ENCODE results near the gene WWC2. TPM values are rescaled to one million over a fixed set of nuclear protein-coding genes. Genes with fewer than 3 reads are reported as not detected.
"Not testable (repeated sequence)": the region's sequence is repeated elsewhere in the genome, so short reads cannot be mapped to it uniquely, and the experiment has no call there.

Gene WWC2
- total RNA-seq, 2 experiments from 2014 or later: 4.4 to 4.6 TPM

GRCh38 chr4:183121660-183122059 lies 22.6 kb downstream of the WWC2 start:
- DNase-seq, H3K4me1 Mint-ChIP-seq, H3K9me3 Mint-ChIP-seq, H3K36me3 Mint-ChIP-seq, H3K27me3 Mint-ChIP-seq, H3K27ac Mint-ChIP-seq, H3K4me3 Mint-ChIP-seq: not testable (repeated sequence)

DNA sequence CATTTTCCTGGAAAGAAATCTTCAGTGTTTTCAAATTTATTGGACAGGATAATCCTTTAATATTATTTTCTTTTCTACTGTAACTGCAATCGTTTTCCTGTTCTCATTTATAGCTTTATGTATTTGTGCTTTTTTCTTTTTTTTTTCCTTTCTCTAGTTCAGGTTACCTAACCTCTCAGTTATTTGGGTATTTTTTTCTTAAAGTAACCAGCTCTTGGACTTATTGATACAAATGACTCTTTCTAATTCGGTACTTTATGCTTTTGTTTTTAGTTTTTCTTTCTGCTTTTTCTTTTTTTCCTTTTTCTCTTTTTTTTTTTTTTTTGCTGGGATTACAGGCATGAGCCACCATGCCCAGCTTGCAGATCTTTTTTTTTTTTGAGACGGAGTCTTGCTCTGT lies 25.2 kb downstream of the WWC2 start:
- Mint-ChIP-seq H3K4me1 (no peaks in the 10 kb centered on the region), H3K36me3 (no peaks in the 10 kb centered on the region), H3K4me3 (no peak overlapping the region), H3K9me3 (no peaks in the 10 kb centered on the region), H3K27ac (no peak overlapping the region), H3K27me3 (no peaks in the 10 kb centered on the region)
- no peak for DNase-seq

GRCh38 chr4:183124865-183125264 lies 25.8 kb downstream of the WWC2 start:
- Mint-ChIP-seq H3K27ac (no peak overlapping the region), H3K4me3 (no peak overlapping the region), H3K36me3 (no peaks in the 10 kb centered on the region), H3K4me1 (no peaks in the 10 kb centered on the region), H3K9me3 (no peaks in the 10 kb centered on the region), H3K27me3 (no peaks in the 10 kb centered on the region)
- no peak for DNase-seq

DNA sequence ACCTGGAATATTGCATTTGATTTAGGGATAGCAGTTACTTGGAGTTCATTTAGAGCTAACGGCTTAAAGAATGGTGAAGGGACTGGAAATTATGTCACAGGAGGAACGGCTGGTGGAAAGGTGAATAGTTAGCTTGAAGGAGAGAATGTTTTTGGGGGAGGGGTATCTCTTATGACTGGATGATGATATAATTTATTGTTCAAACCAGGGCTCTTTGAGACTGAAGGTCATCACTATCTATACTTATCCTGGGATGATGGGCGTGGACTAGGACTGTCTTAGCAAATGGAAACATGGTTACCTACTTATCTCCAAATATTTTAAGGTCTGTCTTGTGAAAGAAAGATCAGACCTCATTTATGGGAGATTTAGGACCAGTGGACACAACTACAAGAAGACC lies 30.1 kb downstream of the WWC2 start:
- no peaks in the 10 kb centered on the region for H3K27me3 Mint-ChIP-seq
- no peak overlapping the region for H3K27ac Mint-ChIP-seq
- H3K36me3 Mint-ChIP-seq: no peaks in the 10 kb centered on the region
- H3K4me1 Mint-ChIP-seq: no peaks in the 10 kb centered on the region
- H3K4me3 Mint-ChIP-seq: no peak overlapping the region
- no peak for DNase-seq
- H3K9me3 Mint-ChIP-seq: no peaks in the 10 kb centered on the region

- Mint-ChIP-seq H3K27ac (no peak overlapping the region), H3K9me3 (no peaks in the 10 kb centered on the region), H3K36me3 (no peaks in the 10 kb centered on the region), H3K27me3 (no peaks in the 10 kb centered on the region), H3K4me1 (no peaks in the 10 kb centered on the region), H3K4me3 (no peak overlapping the region)
- no peak for DNase-seq
Measured at GRCh38 chr4:183129675-183130074, 30.6 kb downstream of the WWC2 start.

DNA sequence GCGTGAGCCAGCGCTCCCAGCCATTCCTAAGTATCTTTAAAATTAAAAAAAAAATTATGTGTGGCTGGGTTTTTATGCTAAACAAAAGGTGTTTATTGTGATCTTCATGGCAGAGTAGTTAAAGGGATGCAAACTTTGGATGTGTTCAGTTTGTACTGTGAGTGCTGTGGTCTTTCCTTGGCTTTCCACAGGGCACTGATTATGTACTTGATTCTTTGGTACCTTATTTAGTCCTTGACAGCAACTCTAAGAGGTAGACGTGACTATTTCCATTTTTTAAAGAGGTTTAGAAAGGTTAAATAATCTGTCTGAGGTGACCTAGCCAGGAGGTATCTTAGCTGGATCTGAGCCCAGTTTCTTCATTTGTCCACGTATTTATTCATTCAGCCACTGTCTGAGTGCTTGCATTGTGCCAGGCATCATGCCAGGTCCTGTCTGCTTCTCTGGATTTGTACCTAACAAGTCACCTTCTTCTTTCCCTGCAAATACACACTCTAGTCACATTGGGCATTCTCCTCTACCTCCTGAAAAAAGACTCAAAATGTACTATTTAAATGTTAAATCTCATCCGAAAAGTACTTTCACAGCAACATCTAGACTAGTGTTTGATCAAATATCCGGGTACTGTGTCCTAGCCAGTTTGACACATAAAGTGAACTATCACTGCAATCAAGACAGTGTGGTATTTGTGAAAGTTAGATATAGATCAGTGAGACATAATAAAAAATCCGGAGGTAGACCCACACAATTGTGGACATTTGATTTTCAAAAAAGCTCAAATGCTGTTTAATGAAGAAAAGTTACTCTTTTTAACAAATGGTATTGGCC lies 31.5 kb downstream of the WWC2 start:
- no peak for DNase-seq
- no peaks in the 10 kb centered on the region for H3K4me1 Mint-ChIP-seq
- H3K36me3 Mint-ChIP-seq: no peaks in the 10 kb centered on the region
- H3K27me3 Mint-ChIP-seq: no peaks in the 10 kb centered on the region
- H3K9me3 Mint-ChIP-seq: no peaks in the 10 kb centered on the region
- H3K27ac Mint-ChIP-seq: no peak overlapping the region
- H3K4me3 Mint-ChIP-seq: no peak overlapping the region

DNA sequence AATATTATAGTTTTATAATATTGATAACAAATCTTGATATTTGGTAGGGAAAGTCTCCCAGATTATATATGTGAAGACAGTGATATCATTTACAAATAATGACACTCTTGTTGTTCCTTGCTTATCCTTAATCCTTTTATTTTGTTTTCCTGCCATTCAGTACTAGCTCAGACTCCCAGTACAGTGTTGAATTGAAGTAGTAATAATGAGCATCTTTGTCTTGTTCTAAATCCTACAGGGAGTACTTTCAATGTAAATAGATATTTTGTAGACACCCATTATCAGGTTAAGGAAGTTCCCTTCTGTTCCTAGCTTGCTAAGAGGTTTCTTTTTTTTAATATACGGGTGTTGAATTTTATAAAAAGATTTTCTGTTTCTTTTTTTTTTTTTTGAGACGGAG lies 33.0 kb downstream of the WWC2 start:
- Mint-ChIP-seq H3K4me1 (no peaks in the 10 kb centered on the region), H3K9me3 (no peaks in the 10 kb centered on the region), H3K27me3 (no peaks in the 10 kb centered on the region), H3K27ac (no peak overlapping the region), H3K4me3 (no peak overlapping the region), H3K36me3 (no peaks in the 10 kb centered on the region)
- DNase-seq: no peak

DNA sequence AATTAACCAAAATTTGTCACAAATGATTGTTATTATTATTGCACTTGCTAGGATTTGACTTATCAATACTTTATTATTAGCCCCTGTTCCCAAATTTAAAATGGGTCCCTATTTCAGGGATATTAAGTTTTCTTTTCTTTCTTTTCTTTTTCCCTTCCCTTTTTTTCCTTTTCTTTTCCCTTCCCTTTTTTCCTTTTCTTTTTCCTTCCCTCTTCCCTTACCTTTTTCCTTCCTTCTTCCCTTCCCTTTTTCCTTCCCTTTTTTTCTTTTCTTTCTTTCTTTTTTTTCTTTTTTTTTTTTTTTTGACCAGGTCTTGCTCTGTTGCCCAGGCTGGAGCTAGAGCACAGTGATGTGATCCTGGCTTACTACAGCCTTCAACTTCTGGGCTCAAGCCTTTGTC lies 33.8 kb downstream of the WWC2 start:
- no peak for DNase-seq
- no peak overlapping the region for H3K27ac Mint-ChIP-seq
- no peaks in the 10 kb centered on the region for H3K9me3 Mint-ChIP-seq

GRCh38 chr4:183136855-183137254 lies 37.8 kb downstream of the WWC2 start:
- Mint-ChIP-seq H3K4me3 (no peak overlapping the region), H3K27ac (no peak overlapping the region), H3K27me3 (peaks cover 7% of the 10 kb centered on the region), H3K4me1 (no peaks in the 10 kb centered on the region), H3K36me3 (no peaks in the 10 kb centered on the region), H3K9me3 (no peaks in the 10 kb centered on the region)
- DNase-seq: no peak

More for the DNA sequence above, 33.8 kb downstream of the WWC2 start:
- no peak overlapping the region for H3K4me3 Mint-ChIP-seq
- peaks cover 4% of the 10 kb centered on the region for H3K27me3 Mint-ChIP-seq
- no peaks in the 10 kb centered on the region for H3K36me3 Mint-ChIP-seq
- no peaks in the 10 kb centered on the region for H3K4me1 Mint-ChIP-seq

DNA sequence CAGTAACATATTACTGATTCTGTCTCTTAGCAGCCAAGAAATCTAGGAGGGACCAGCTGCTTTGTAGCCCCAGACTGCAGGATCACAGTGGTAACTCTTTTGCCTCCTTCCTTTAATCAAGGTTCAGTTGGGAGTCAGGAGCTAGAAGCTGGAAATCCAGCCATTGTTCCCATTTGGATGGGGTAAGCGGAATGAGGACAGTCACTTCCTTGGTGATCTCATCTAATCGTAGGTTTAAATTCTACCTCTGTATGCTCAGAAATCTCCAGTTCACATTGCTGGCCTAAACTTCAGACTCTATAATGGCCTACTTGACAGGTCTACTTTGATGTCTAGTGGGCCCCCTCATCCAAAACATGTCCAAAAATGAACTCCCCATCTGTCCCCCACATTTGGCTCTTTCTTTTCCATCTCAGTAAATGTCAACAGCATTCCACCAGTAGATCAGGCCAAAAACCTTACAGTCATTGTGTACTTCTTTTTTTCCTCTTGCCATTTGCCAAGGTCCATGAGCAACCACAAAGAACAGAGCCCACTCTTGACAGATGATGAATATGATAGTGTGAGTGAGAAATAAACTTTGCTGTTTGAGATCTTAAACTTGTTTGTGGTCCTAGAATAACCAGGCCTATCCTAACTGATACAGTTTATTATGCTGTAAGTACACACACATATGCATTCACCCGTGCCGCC lies 40.1 kb downstream of the WWC2 start:
- H3K36me3 Mint-ChIP-seq: no peaks in the 10 kb centered on the region
- H3K4me1 Mint-ChIP-seq: peaks cover 2% of the 10 kb centered on the region
- H3K9me3 Mint-ChIP-seq: no peaks in the 10 kb centered on the region
- peaks cover 7% of the 10 kb centered on the region for H3K27me3 Mint-ChIP-seq
- no peak for DNase-seq
- no peak overlapping the region for H3K27ac Mint-ChIP-seq
- H3K4me3 Mint-ChIP-seq: no peak overlapping the region

DNA sequence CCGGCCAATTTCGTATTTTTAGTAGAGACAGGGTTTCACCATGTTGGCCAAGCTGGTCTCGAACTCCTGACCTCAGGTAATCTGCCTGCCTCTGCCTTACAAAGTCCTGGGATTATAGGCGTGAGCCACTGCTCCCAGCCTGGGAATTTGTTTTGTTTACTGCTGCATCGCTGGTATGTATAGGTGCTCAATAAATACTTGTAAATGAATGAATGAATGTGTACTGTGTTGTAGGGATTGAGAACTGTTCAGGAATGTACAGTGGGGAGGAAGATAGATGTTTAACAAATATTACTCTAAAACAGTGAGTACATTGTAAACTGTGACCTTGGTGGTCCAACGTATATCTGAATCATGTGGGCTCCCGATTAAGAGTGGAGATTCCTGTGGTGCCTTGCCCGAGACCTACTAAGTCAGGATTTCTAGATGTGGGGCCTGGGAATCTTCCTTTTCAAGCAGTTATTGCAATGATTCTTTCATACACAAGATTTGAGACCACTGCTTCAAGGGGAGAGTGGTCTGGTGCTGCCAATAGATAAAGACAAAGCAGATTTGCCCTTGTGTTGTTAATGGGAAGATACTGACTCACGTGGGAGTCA lies 41.0 kb downstream of the WWC2 start:
- H3K27ac Mint-ChIP-seq: no peak overlapping the region
- H3K4me1 Mint-ChIP-seq: peaks cover 2% of the 10 kb centered on the region
- H3K4me3 Mint-ChIP-seq: no peak overlapping the region
- no peaks in the 10 kb centered on the region for H3K9me3 Mint-ChIP-seq
- no peaks in the 10 kb centered on the region for H3K36me3 Mint-ChIP-seq
- DNase-seq: no peak
- H3K27me3 Mint-ChIP-seq: peaks cover 7% of the 10 kb centered on the region

DNA sequence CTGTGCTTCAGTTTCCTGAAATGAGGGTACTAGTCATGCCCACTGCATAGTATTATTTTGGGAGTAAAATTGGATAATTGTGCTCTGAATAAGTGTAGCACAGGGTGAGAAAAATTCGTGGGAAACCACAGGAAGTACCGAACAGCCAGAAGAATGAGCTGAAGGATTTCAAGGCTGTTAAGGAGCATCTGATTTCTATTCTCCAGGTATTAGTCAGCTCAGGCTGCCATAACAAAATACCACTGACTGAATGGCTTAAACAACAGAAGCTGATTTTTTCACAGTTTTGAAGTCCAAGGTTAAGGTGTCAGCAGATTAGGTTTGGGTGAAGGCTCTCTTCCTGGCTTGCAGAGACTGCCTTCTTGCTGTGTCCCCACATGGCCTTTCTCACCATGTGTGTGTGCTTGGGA lies 41.9 kb downstream of the WWC2 start:
- no peak for DNase-seq
- peaks cover 2% of the 10 kb centered on the region for H3K4me1 Mint-ChIP-seq
- no peaks in the 10 kb centered on the region for H3K9me3 Mint-ChIP-seq
- no peak overlapping the region for H3K4me3 Mint-ChIP-seq
- H3K27ac Mint-ChIP-seq: no peak overlapping the region
- peaks cover 7% of the 10 kb centered on the region for H3K27me3 Mint-ChIP-seq
- H3K36me3 Mint-ChIP-seq: no peaks in the 10 kb centered on the region

GRCh38 chr4:183141997-183142396 lies 42.9 kb downstream of the WWC2 start:
- no peak for DNase-seq
- Mint-ChIP-seq H3K36me3 (no peaks in the 10 kb centered on the region), H3K4me3 (no peak overlapping the region), H3K9me3 (no peaks in the 10 kb centered on the region), H3K4me1 (peaks cover 3% of the 10 kb centered on the region), H3K27me3 (peaks cover 7% of the 10 kb centered on the region), H3K27ac (no peak overlapping the region)

DNA sequence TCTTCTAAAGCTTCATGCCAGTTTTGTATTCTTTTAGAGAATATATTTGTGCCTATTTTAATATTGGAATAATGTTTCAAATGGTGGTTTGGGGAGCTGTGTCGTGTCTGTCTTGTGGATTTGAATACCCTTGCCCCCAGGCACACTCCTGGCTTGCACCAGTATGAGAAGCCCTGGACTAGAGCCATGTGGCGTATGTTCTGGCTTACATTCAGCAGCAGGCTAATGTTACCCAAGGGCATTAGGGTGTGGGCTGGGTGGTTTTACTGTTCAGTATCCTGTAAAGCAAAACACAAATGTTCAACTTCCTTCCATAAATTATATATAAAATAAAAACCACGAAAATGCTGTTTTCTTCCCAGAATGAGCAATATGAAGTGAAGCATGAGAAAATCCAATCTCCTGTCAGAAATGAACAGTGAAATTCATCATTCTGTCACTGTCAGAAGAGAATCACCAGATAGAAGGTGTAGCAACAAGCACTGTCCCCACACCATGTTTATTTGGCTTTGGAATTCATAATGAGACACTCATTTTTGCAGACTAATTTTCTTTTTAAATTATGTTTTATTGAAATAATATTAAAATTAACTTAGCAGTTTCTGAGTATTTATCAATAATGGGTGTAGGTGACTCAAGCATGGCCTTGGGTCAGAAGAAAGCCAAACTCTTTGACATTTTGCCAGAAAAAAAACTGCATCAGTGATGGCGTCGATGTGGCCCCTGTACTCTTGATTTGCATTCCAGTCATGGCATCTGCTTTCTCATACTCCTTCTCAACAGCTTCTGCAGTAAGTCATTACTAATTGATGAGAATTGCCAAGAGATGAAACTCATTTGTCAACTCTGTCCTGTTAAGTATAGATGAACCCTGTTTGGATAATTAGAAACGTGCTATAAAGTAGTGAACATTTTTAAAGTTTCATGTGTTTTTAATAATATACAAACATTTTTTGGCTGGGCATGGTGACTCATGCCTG lies 43.8 kb downstream of the WWC2 start:
- Mint-ChIP-seq H3K4me1 (peaks cover 3% of the 10 kb centered on the region), H3K27me3 (peaks cover 3% of the 10 kb centered on the region), H3K36me3 (no peaks in the 10 kb centered on the region), H3K9me3 (no peaks in the 10 kb centered on the region), H3K4me3 (no peak overlapping the region), H3K27ac (no peak overlapping the region)
- DNase-seq: no peak

GRCh38 chr4:183144787-183145186 lies 45.7 kb downstream of the WWC2 start:
- no peak overlapping the region for H3K27ac Mint-ChIP-seq
- peaks cover under 1% of the 10 kb centered on the region for H3K27me3 Mint-ChIP-seq
- no peaks in the 10 kb centered on the region for H3K36me3 Mint-ChIP-seq
- no peaks in the 10 kb centered on the region for H3K9me3 Mint-ChIP-seq
- H3K4me1 Mint-ChIP-seq: peaks cover 3% of the 10 kb centered on the region
- DNase-seq: no peak
- H3K4me3 Mint-ChIP-seq: no peak overlapping the region
